Measurements from ENCODE around the gene BRAT1.

BRAT1 gene

GRCh38 chr7:2514473-2515423 lies 40.6 kb downstream of the BRAT1 start:
- in situ Hi-C loops (cut with MboI; ENCODE audit: low sequenced_read_pairs) = no loop called here

GRCh38 chr7:2513702-2514101 lies 41.6 kb downstream of the BRAT1 start:
- in situ Hi-C loops (cut with MboI; ENCODE audit: low sequenced_read_pairs) = no loop called here

- in situ Hi-C loops (cut with MboI; ENCODE audit: low sequenced_read_pairs) = no loop called here
These were observed 42.6 kb downstream of the BRAT1 start for GRCh38 chr7:2512713-2513112.

GRCh38 chr7:2512179-2512661 lies 43.1 kb downstream of the BRAT1 start:
- in situ Hi-C loops (cut with MboI; ENCODE audit: low sequenced_read_pairs) = no loop called here

GRCh38 chr7:2511769-2512168 lies 43.6 kb downstream of the BRAT1 start:
- in situ Hi-C loops (cut with MboI; ENCODE audit: low sequenced_read_pairs) = no loop called here

GRCh38 chr7:2510909-2511768 lies 44.2 kb downstream of the BRAT1 start:
- in situ Hi-C loops (cut with MboI; ENCODE audit: low sequenced_read_pairs) = no loop called here

- in situ Hi-C loops (cut with MboI; ENCODE audit: low sequenced_read_pairs) = no loop called here
These were observed 45.1 kb downstream of the BRAT1 start for GRCh38 chr7:2510130-2510776.

GRCh38 chr7:2509298-2509906 lies 45.9 kb downstream of the BRAT1 start:
- in situ Hi-C loops (cut with MboI; ENCODE audit: low sequenced_read_pairs) = no loop called here

- in situ Hi-C loops (cut with MboI; ENCODE audit: low sequenced_read_pairs) = no loop called here
These were observed 46.8 kb downstream of the BRAT1 start for GRCh38 chr7:2508327-2509215.

- in situ Hi-C loops (cut with MboI; ENCODE audit: low sequenced_read_pairs) = no loop called here
These were observed 47.4 kb downstream of the BRAT1 start for GRCh38 chr7:2507917-2508306.

GRCh38 chr7:2507208-2507916 lies 48.0 kb downstream of the BRAT1 start:
- in situ Hi-C loops (cut with MboI; ENCODE audit: low sequenced_read_pairs) = no loop called here

GRCh38 chr7:2505401-2505800 lies 49.9 kb downstream of the BRAT1 start:
- in situ Hi-C loops (cut with MboI; ENCODE audit: low sequenced_read_pairs) = no loop called here

- in situ Hi-C loops (cut with MboI; ENCODE audit: low sequenced_read_pairs) = no loop called here
These were observed 50.4 kb downstream of the BRAT1 start for GRCh38 chr7:2504889-2505375.

- in situ Hi-C loops (cut with MboI; ENCODE audit: low sequenced_read_pairs) = no loop called here
These were observed 51.0 kb downstream of the BRAT1 start for GRCh38 chr7:2504128-2504888.

GRCh38 chr7:2503056-2503941 lies 52.0 kb downstream of the BRAT1 start:
- in situ Hi-C loops (cut with MboI; ENCODE audit: low sequenced_read_pairs) = no loop called here

- in situ Hi-C loops (cut with MboI; ENCODE audit: low sequenced_read_pairs) = no loop called here
These were observed 52.7 kb downstream of the BRAT1 start for GRCh38 chr7:2502647-2502966.

GRCh38 chr7:2501947-2502646 lies 53.2 kb downstream of the BRAT1 start:
- in situ Hi-C loops (cut with MboI; ENCODE audit: low sequenced_read_pairs) = no loop called here

All from HL-60/S4 (cell line).